IPS-11a (cell line): ENCODE measurements around the gene COL20A1.
"Not testable (repeated sequence)": the region's sequence is repeated elsewhere in the genome, so short reads cannot be mapped to it uniquely, and the experiment has no call there.

Source experiments
- H3K4me3 ChIP-seq: one replicate; pipeline ENCODE4 v1.5.1; 2013; ENCODE audit warnings: low read depth, low read length, control low read depth

Gene COL20A1

DNA sequence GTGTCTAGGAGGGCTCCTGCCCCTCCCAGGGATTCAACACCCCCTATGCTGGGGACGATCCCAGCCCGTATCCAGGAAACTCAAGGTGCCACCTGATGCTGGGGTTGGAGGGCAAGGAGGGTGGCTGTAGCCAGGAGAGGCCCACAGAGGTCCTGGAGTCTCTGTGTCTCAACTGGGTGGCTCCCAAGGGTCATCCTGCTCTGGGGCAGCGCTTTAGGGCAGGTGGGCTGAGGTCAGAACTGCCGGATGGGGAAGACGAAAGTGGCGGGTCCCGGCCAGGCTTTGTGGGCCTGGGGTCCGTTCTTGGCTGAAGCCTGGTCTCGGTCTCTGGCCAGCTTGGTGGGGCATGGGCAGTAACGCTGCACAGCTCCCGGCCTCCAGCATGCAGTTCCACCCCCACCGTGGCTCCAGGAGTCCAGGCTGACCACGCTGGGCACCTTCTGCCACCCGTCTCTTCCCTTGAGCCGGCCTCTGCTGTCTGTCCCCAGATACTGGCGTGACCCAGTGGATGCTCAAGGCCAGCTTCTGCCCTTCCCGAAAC is 2.8 kb upstream of the COL20A1 start:
- H3K4me3 ChIP-seq, result no peak overlapping the region

DNA sequence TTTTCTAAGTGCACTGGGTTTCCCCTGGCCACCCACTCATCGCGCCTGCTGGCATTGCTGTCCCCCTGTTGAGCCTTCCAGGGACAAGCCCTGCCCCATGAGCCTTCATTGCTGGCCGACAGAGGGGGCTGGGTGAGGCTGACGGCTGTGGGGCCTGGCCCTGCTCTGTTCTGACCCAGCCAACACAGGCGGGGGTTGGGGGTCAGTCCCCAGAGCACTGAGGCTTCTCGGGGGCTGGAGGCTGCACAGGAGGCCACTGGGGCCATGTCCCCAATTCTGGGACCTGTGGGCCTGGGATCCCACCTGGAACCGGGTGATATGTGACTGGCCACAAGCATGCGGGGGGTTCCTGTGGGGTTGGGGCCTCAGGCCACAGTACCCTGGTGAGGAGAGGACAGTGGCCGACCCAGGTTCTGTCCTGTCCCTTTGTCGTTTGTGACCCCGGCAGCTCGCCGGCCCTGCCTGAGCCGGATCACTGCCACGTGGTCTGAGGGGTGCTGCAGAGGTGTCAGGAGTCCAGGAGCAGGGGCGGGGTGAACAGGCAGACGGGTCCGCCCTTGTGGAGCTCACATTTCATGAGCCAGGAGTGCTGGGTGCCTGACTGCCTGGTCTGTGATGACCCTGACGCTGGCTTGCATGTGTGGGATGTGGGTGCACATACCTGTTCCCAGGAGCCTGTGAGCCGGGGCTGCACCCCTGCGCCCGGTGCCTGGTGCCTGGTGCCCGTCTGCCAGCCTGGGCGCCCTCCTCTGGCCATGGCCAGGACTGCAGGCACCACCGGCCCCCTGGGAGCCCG is 2.1 kb upstream of the COL20A1 start:
- no peak overlapping the region for H3K4me3 ChIP-seq

DNA sequence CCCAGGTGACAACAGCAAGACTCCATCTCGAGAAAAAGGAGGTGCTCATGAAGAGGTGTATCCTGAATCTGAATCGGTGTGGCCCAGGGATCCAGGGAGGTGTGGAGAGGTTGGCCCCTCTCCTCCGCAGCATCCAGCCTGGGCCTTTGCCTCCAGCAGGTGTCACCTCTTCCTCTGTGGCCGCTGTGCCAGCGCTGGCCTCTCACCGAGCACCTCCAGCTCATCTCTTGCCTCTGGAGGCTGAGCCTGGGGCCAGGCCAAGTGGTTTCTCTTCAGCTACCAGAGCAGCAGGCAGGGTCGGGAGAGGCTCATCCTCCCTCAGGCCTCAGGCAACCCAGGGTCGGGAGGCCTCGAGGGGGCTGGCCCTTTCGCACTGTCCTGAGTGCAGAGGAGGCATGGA is 1.2 kb upstream of the COL20A1 start:
- H3K4me3 ChIP-seq, result no peak overlapping the region

DNA sequence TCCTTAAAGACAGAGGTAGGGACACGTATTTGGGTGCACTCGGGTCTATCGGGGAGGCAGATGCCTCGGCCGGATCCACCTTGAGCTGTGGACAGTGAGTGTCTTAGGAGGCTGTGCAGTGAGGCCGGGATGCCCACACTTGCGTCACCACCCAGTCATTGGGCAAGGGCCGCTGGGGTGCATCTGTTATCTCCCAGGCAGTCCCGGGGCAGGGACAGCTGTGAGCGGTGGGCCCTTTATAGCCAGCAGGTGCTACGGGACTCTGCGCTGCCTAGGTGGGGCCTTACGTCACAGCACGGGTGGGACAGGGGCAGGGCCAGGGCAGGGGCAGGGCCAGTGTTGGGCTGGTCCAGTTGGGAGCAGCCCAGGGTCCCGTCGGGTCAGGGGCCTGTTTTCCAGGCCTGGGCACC is 689 bp upstream of the COL20A1 start:
- H3K4me3 ChIP-seq, result no peak overlapping the region

DNA sequence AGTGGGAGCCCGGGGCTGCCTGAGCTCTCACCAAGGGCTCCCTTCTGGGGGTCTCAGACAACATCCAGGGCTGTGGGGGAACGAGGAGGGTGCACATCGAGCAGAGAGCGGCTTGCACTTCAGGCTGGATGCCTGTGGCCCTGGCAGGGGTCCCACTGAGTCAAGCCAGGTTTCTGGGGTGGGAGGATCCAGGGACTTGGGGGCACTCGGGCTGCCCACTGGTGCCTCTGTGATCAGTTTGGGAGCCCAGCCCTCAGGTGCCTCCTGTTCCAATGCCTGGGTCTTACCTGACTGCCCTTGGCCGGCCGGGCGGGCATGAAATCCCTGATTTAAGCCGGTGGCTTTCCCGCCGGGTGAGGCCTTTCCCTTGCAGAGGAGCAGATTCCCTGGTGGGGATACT is 470 bp downstream of the COL20A1 start:
- no peak overlapping the region for H3K4me3 ChIP-seq

DNA sequence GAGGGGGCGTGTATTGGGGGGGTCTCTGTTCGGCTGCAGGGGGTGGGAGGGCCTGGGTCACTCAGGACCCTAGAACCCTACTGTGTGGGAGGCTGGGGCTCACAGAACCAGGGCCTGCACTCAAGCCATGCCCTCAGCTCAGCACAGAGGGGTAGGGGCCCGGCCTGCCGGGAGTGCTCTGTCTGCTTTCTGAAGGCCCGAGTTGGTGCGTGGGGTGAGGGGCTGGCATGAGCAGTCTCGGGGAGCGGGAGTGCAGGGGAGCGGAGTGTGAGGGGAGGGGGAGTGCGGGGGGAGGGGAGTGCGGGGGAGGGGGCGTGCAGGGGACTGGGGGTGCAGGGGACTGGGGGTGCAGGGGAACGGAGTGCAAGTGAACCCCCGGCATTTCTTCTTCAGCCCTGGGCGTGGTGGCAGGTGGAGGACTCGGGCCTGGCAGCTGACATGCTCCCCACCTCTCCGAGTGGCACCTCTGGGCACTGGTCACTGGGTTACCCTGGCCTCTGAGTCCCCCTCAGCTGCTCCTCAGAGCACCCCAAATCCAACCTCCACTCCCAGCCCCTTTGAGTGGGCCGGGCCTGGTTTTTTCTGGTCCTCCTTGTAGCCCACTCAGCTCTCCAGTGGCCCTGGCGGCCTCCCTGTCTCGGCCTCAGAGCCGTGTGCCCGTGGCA is 1.0 kb downstream of the COL20A1 start:
- no peak overlapping the region for H3K4me3 ChIP-seq

DNA sequence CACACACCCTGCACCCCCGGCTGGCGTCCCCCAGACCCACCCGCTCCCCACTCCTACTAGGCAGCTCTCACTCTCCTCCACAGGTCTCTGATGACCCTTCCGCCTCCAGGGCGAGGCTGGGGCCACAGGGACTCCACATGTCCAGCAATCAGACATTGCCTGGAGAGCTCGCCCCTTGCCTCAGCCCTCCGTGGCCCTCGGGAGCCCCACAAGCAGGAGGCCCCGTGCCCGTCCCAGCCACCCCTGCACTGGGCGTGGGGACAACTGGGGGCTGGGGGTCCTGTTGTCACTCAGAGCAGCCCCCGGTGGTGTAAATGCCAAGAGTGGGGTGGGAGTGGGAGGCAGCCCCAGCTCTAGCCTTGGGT is 1.5 kb downstream of the COL20A1 start:
- no peak overlapping the region for H3K4me3 ChIP-seq

DNA sequence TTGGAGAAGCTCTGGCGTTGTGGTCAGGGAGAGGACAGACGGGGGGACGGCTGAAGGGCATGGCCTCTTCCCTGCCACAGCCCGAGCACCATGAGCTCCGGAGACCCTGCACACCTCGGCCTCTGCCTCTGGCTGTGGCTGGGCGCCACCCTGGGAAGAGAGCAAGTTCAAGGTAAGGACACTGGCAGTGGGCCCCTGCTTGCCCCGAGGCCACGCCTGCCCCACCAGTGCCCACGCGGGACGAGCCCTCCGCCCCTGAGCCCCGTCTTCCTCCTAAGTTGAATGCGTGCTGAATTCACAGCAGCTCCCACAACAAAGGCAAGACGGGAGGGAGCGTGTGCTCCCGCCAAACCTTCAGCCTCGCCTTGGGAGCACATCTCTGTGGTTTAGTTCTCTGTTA is 2.0 kb downstream of the COL20A1 start:
- H3K4me3 ChIP-seq, result no peak overlapping the region

DNA sequence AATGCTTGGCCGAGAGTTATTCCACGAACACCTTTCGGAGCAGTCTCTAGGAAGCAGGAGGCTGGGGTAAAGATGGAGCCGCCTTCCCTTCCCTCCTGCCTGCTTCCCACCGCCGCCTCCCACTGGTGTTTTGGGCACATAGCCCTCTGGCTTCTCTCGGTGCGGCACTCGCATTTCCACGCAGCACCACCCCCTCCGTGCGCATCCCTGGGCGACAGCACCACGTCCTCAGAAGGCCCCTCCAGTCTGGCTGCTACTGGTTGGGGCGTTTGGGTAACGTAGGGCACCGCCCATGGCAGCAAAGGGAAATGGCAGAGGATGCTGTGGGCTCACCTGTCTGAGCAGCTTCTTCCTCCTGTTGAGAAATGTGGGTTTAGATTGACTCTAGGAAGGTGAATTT is 2.4 kb downstream of the COL20A1 start:
- no peak overlapping the region for H3K4me3 ChIP-seq

DNA sequence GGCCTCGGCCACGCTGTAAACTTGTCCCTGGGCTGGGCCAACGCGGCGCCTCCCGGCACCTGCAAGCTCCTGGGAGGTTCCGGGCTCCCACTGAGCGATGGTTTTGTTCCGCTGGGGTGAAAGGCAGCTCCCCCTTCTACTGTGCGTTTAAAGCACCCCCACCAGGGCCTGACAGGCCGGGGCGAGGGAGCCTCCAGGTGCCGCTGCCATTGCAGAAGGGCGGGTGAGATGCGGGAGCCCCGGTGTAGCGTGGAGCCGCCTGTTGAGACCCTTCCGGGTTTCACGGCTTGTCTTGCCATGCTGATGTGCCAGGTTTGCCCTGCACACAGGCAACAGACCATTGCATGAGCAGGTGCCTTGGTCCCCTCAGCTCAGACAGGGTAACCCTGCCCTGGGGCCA is 2.9 kb downstream of the COL20A1 start:
- H3K4me3 ChIP-seq, result no peak overlapping the region

DNA sequence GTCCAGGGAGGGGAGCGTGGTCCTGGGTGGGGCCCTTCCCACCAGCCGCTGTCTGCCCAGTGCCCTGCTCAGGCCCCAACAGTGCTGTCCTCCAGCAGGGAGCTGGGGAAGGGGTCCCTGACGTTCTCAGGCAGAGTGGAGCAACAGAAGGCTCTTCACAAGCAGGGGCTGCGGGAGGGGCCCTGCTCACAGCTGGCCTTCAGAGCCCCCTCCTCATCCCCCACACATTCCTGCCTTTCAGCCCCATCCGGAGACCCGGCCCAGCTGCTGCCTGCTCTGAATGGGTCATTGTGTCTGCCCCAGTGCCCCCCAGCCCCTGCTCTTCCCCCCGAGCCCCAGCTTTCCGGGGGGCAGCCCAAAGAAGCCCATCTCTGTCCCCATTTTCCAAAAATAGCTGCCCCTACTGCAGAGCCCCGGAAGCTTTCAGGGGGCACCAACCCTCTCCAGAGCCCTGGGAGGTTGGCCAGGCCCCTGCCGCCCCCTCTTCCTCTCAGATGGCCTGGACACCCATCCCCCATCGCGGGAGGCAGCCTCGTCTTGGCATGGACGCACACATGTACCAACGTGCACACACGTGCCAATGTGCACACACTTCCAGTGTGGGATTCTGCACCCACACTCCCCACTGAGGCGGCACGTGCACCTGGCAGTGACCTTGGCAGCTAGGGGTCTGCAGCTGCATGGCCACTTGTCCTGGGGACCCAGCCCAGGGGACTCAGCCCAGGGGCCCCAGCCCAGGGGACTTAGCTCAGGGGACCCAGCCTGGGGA is 3.7 kb downstream of the COL20A1 start:
- H3K4me3 ChIP-seq, result no peak overlapping the region

DNA sequence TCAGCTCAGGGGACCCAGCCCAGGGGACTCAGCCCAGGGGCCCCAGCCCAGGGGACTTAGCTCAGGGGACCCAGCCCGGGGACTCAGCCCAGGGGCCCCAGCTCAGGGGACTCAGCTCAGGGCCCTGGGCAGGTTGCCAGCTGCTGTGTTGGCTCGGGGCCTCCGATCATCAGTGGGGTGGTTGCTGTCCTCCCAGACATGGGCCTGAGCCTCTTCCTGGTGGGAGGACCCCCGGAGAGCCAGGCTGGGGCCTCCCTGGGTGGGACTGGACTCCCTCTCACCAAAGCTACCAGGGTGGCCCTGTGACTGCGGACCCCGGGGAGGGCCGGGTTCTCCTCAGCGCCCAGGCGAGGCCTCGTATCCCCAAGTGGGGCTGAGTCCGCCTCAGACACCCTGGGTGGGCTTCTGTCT is 4.4 kb downstream of the COL20A1 start:
- H3K4me3 ChIP-seq, result no peak overlapping the region

DNA sequence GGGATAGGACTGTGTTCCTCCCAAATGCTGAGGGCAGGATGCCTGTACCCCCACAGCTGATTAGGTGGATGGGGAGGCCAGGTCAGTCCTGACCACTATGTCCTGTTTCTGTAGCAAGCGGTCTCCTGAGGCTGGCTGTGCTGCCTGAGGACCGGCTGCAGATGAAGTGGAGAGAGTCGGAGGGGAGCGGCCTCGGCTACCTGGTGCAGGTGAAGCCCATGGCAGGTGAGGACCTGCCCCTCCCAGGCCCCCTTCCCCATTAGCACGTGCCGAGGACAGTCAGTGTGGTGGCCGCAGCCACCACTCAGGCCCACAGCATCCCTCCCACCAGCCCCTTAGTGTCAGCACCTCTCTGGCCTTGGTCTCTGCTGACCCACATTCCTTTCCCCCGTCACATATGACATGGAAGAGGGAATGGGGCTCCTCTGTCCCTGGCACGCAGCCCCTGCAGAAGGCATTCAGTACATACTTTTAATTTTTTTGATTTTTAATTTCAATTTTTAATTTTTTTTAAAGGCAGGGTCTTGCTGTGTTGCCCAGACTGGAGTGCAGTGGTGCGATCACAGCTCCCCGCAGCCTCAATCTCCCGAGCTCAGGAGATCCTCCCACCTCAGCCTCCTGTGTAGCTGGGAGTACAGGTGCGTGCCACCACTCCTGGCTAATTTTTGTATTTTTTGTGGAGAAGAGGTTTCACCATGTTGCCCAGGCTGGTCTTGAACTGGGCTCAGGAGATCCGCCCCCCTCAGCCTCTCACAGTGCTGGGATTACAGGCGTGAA is 5.0 kb downstream of the COL20A1 start:
- H3K4me3 ChIP-seq, result no peak overlapping the region

DNA sequence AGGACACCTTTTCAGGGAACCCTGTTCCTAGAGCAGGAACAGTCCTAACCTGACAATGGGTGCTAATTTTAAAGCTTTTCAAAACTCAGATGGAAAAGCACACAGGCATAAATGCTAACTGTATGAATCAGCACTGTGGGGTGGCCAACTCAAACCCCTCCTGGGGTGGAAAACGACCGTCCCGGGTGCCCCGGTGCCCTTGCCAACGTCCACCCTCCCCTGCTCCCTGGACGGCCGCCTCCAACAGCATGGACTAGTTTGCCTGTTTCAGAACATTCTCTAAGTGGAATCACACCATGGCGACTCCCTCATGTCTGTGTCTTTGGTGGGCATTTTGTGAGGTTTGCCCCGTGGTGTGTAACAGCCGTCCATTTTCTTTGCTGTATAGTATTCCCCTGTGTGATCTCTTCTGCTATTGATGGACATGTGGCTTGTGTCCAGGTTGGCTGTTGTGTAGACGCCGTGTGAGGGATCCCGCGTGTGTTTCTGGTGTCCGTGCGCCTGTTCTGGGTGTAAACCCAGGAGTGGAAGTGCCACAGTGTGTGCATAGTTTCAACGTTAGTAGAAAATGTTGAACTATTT is 5.8 kb downstream of the COL20A1 start:
- H3K4me3 ChIP-seq, result no peak overlapping the region

DNA sequence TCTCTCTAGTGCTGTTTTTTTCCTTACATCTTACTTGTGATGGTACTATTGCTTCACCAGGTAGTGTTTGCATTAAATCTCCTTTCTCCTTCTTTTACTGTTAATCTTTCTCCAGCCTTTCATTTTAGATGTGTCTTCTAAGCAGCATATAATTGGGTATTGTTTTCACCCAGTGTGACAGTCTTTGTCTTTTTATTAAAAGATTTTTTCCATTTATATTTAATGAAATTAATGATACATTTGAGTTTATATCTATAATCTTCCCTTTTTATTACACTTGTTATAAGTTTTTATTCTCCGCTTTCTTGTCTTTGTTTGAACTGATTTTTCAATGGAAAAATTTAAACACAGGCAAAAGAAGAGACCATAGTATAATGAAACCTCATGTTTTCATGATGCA is 8.7 kb downstream of the COL20A1 start:
- no peak overlapping the region for H3K4me3 ChIP-seq

DNA sequence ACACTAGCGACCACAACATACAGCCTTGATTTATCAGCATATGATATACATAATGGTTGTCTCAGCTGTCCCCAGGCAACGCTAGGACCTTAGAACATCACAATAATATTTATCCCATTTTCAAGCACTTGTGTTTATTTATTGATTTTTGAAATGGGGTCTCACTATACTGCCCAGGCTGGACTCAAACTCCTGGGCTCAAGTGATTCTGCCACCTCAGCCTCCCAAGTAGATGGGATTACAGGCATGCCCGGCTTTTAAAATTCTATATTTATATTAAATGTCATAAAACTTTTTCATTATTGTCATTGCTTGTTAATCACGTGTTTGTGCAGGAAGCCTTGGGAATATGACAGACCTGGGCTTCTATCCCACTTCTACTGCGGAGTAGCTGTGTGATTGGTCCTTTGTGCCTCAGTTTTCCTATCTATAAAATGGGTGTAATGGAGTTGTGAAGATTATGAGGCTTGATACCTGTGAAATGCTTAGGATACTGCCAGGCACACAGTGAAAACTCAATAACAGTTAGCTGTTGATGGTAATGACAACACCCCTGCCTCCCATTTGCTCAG is 10.2 kb downstream of the COL20A1 start:
- H3K4me3 ChIP-seq, result no peak overlapping the region

DNA sequence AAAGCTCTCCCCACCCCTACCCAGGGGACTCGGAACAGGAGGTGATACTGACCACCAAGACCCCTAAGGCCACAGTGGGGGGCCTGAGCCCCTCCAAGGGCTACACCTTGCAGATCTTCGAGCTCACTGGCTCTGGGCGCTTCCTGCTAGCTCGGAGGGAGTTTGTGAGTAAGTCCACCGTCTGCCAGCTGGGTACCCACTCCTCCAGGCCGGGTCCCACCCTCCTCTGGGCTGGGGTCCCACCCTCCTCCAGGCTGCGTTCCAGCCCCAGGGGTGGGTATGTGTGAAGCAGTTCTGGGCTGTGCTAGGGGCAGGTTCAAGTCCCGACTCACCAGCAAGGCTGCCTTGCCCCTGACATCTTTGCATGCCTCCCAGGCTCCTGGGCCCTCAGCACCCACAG is 12.4 kb downstream of the COL20A1 start:
- H3K4me3 ChIP-seq, result no peak overlapping the region

DNA sequence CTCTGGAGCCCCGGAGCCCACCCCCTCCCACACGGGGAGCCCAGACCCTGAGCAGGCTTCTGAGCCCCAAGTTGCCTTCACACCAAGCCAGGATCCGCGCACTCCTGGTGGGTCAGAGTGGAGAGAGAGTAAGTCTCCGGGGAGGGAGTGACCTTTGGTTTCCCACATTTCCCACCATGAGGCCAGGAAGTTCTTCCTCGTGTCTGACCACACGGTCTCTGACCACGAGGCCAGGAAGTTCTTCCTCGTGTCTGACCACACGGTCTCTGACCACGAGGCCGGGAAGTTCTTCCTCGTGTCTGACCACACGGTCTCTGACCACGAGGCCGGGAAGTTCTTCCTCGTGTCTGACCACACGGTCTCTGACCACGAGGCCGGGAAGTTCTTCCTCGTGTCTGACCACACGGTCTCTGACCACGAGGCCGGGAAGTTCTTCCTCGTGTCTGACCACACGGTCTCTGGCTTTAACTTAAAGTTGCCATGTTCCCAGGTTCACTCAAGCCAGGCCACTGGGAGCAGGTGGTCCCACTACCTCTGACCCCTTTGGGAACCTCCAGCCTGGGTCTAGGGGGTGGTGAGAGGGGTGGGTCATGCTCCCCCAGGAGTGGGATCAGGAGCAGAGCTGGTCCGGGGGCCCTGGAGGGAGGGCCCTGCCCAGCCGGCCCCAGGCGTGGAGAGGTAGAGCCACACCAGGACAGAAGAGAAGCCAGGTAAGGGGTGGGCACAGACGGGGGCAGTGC is 13.1 kb downstream of the COL20A1 start:
- not testable (repeated sequence) for H3K4me3 ChIP-seq

DNA sequence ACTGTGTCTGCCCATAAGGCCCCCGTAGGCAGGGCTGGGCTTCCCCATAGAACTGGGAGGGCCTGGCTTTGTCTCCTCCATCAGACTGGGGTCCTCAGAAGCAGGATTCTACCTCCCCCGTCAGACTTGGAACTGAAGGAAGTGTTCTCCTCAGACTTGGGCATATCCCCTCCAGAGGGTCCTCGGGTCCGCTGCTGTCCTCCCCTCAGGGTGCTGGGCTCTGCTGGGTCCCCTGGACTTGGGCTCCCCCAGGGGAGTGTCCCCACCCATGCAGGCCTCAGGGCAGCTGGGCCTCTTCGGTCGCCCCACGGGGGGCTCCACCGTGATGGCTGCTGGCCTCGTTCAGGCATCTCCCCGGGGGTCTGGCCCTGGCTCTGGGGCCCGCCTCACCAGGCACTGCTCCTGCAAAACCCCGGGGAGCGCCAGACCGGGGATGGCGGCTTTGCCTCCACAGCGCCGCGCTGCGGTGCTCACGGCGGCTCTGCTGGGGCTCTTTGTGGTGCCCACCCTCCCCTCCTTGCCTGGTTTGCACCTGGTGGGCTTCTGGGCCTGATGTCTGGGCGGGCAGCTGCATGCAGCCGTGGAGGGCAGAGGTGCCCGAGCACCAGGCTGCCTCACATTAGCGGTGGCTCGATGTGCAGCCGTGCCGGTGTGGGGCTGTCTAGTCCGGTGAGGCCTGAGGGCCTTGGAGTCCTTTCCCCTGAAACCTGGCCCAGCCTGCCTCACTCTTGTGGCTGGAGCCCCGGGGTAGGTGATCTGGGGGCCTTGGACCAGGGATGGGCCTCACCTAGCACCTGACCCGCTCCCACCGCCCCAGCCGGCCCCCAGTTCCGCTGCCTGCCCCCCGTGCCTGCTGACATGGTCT is 13.9 kb downstream of the COL20A1 start:
- no peak overlapping the region for H3K4me3 ChIP-seq
